Activated naive CD8-positive, alpha-beta T cell treated with anti-CD3 and anti-CD28 coated beads, Interleukin-2, amount 50 U/mL, for 24 hours (primary cell): ENCODE data around the gene SASH1.

Source experiments
- ATAC-seq: fragments of 150-1000 bp; cut with Tn5 transposase; one replicate; pipeline ENCODE4 v1.10.0; 2021
- DNase-seq: peaks from one replicate; pipeline ENCODE4 v3.0.0; 2021
- H3K27ac Mint-ChIP-seq: one replicate; pipeline ENCODE4 v1.8.0; 2021; ENCODE audit warnings: mild to moderate bottlenecking, mixed read lengths
- H3K27me3 Mint-ChIP-seq: one replicate; pipeline ENCODE4 v1.8.0; 2021; ENCODE audit warnings: mixed read lengths
- H3K36me3 Mint-ChIP-seq: one replicate; pipeline ENCODE4 v1.8.0; 2021; ENCODE audit warnings: low read depth, mixed read lengths
- H3K4me1 Mint-ChIP-seq: one replicate; pipeline ENCODE4 v1.8.0; 2021; ENCODE audit warnings: mixed read lengths
- H3K4me3 Mint-ChIP-seq: one replicate; pipeline ENCODE4 v1.8.0; 2021; ENCODE audit warnings: mild to moderate bottlenecking, moderate library complexity, mixed read lengths
- H3K9me3 Mint-ChIP-seq: one replicate; pipeline ENCODE4 v1.8.0; 2021; ENCODE audit warnings: mixed read lengths

SASH1 gene

GRCh38 chr6:148470606-148471465 lies 128.2 kb downstream of the SASH1 start:
- no peaks in the 10 kb centered on the region for H3K4me1 Mint-ChIP-seq
- no peaks in the 10 kb centered on the region for H3K36me3 Mint-ChIP-seq
- no peak for DNase-seq
- peaks cover 19% of the 10 kb centered on the region for H3K27me3 Mint-ChIP-seq
- no peak for ATAC-seq
- no peak overlapping the region for H3K27ac Mint-ChIP-seq
- H3K9me3 Mint-ChIP-seq, result no peaks in the 10 kb centered on the region
- H3K4me3 Mint-ChIP-seq, result no peak overlapping the region

GRCh38 chr6:148471624-148472159 lies 129.1 kb downstream of the SASH1 start:
- ATAC-seq (no peak), DNase-seq (no peak)
- peaks cover 19% of the 10 kb centered on the region for H3K27me3 Mint-ChIP-seq
- no peaks in the 10 kb centered on the region for H3K36me3 Mint-ChIP-seq
- no peaks in the 10 kb centered on the region for H3K4me1 Mint-ChIP-seq
- H3K27ac Mint-ChIP-seq, result no peak overlapping the region
- no peaks in the 10 kb centered on the region for H3K9me3 Mint-ChIP-seq
- H3K4me3 Mint-ChIP-seq, result no peak overlapping the region

GRCh38 chr6:148472171-148473105 lies 129.8 kb downstream of the SASH1 start:
- H3K4me1 Mint-ChIP-seq, result no peaks in the 10 kb centered on the region
- no peak overlapping the region for H3K27ac Mint-ChIP-seq
- DNase-seq (no peak), ATAC-seq (no peak)
- no peaks in the 10 kb centered on the region for H3K36me3 Mint-ChIP-seq
- H3K27me3 Mint-ChIP-seq, result peaks cover 23% of the 10 kb centered on the region
- no peak overlapping the region for H3K4me3 Mint-ChIP-seq
- no peaks in the 10 kb centered on the region for H3K9me3 Mint-ChIP-seq

GRCh38 chr6:148479497-148479896 lies 136.9 kb downstream of the SASH1 start:
- Mint-ChIP-seq H3K36me3 (no peaks in the 10 kb centered on the region), H3K4me1 (no peaks in the 10 kb centered on the region)

GRCh38 chr6:148487461-148487860 lies 144.8 kb downstream of the SASH1 start:
- Mint-ChIP-seq H3K4me3 (no peak overlapping the region), H3K4me1 (no peaks in the 10 kb centered on the region), H3K27me3 (peaks cover 7% of the 10 kb centered on the region), H3K36me3 (no peaks in the 10 kb centered on the region), H3K27ac (no peak overlapping the region), H3K9me3 (no peaks in the 10 kb centered on the region)
- ATAC-seq (no peak), DNase-seq (no peak)

More at GRCh38 chr6:148479497-148479896, 136.9 kb downstream of the SASH1 start:
- no peaks in the 10 kb centered on the region for H3K9me3 Mint-ChIP-seq
- H3K4me3 Mint-ChIP-seq, result no peak overlapping the region
- peaks cover 11% of the 10 kb centered on the region for H3K27me3 Mint-ChIP-seq
- DNase-seq (no peak), ATAC-seq (no peak)
- no peak overlapping the region for H3K27ac Mint-ChIP-seq

- H3K36me3 Mint-ChIP-seq, result no peaks in the 10 kb centered on the region
- no peaks in the 10 kb centered on the region for H3K4me1 Mint-ChIP-seq
- no peaks in the 10 kb centered on the region for H3K9me3 Mint-ChIP-seq
- DNase-seq (no peak), ATAC-seq (no peak)
- H3K4me3 Mint-ChIP-seq, result no peak overlapping the region
- H3K27ac Mint-ChIP-seq, result no peak overlapping the region
- H3K27me3 Mint-ChIP-seq, result peaks cover 8% of the 10 kb centered on the region
Measured at GRCh38 chr6:148491638-148492251, 149.1 kb downstream of the SASH1 start.

GRCh38 chr6:148492654-148493290 lies 150.1 kb downstream of the SASH1 start:
- Mint-ChIP-seq H3K27me3 (peaks cover 8% of the 10 kb centered on the region), H3K4me3 (no peak overlapping the region), H3K9me3 (no peaks in the 10 kb centered on the region), H3K4me1 (no peaks in the 10 kb centered on the region), H3K27ac (no peak overlapping the region), H3K36me3 (no peaks in the 10 kb centered on the region)
- DNase-seq, result no peak
- no peak for ATAC-seq

GRCh38 chr6:148493424-148493823 lies 150.8 kb downstream of the SASH1 start:
- H3K27ac Mint-ChIP-seq, result no peak overlapping the region
- ATAC-seq (no peak), DNase-seq (no peak)
- no peaks in the 10 kb centered on the region for H3K4me1 Mint-ChIP-seq
- H3K36me3 Mint-ChIP-seq, result no peaks in the 10 kb centered on the region
- H3K9me3 Mint-ChIP-seq, result no peaks in the 10 kb centered on the region
- H3K27me3 Mint-ChIP-seq, result peaks cover 8% of the 10 kb centered on the region
- H3K4me3 Mint-ChIP-seq, result no peak overlapping the region

GRCh38 chr6:148494226-148494625 lies 151.6 kb downstream of the SASH1 start:
- Mint-ChIP-seq H3K9me3 (no peaks in the 10 kb centered on the region), H3K27me3 (peaks cover 8% of the 10 kb centered on the region), H3K36me3 (no peaks in the 10 kb centered on the region), H3K4me3 (no peak overlapping the region), H3K4me1 (no peaks in the 10 kb centered on the region), H3K27ac (no peak overlapping the region)
- DNase-seq, result no peak
- no peak for ATAC-seq

GRCh38 chr6:148495029-148495428 lies 152.4 kb downstream of the SASH1 start:
- H3K4me1 Mint-ChIP-seq, result no peaks in the 10 kb centered on the region
- no peak for ATAC-seq
- no peak overlapping the region for H3K27ac Mint-ChIP-seq
- no peak for DNase-seq
- no peaks in the 10 kb centered on the region for H3K9me3 Mint-ChIP-seq
- peaks cover 8% of the 10 kb centered on the region for H3K27me3 Mint-ChIP-seq
- H3K36me3 Mint-ChIP-seq, result no peaks in the 10 kb centered on the region
- H3K4me3 Mint-ChIP-seq, result no peak overlapping the region

GRCh38 chr6:148497257-148497656 lies 154.6 kb downstream of the SASH1 start:
- Mint-ChIP-seq H3K4me3 (no peak overlapping the region), H3K4me1 (no peaks in the 10 kb centered on the region), H3K27me3 (peaks cover 15% of the 10 kb centered on the region), H3K36me3 (no peaks in the 10 kb centered on the region), H3K27ac (no peak overlapping the region), H3K9me3 (no peaks in the 10 kb centered on the region)
- ATAC-seq, result no peak
- DNase-seq, result no peak

- peaks cover 17% of the 10 kb centered on the region for H3K27me3 Mint-ChIP-seq
- H3K4me1 Mint-ChIP-seq, result no peaks in the 10 kb centered on the region
- no peak for DNase-seq
- H3K4me3 Mint-ChIP-seq, result no peak overlapping the region
- H3K36me3 Mint-ChIP-seq, result no peaks in the 10 kb centered on the region
- ATAC-seq, result no peak
- no peak overlapping the region for H3K27ac Mint-ChIP-seq
- H3K9me3 Mint-ChIP-seq, result no peaks in the 10 kb centered on the region
Measured at GRCh38 chr6:148497717-148498116, 155.1 kb downstream of the SASH1 start.

GRCh38 chr6:148500402-148500801 lies 157.8 kb downstream of the SASH1 start:
- no peak for ATAC-seq
- no peak for DNase-seq
- H3K4me1 Mint-ChIP-seq, result no peaks in the 10 kb centered on the region
- no peak overlapping the region for H3K27ac Mint-ChIP-seq
- peaks cover 15% of the 10 kb centered on the region for H3K27me3 Mint-ChIP-seq
- H3K4me3 Mint-ChIP-seq, result no peak overlapping the region
- H3K9me3 Mint-ChIP-seq, result no peaks in the 10 kb centered on the region
- no peaks in the 10 kb centered on the region for H3K36me3 Mint-ChIP-seq

GRCh38 chr6:148501178-148501590 lies 158.5 kb downstream of the SASH1 start:
- Mint-ChIP-seq H3K36me3 (no peaks in the 10 kb centered on the region), H3K9me3 (no peaks in the 10 kb centered on the region), H3K4me3 (no peak overlapping the region), H3K27me3 (peaks cover 13% of the 10 kb centered on the region), H3K27ac (no peak overlapping the region), H3K4me1 (no peaks in the 10 kb centered on the region)
- no peak for ATAC-seq
- DNase-seq, result no peak
